Natural killer cell (primary cell): ENCODE data around the gene TRAIP. TPM values are rescaled to one million over a fixed set of nuclear protein-coding genes. Genes with fewer than 3 reads are reported as not detected.
"Not testable (repeated sequence)": the region's sequence is repeated elsewhere in the genome, so short reads cannot be mapped to it uniquely, and the experiment has no call there.

ENCODE experiments used
- ATAC-seq, 3 donors: fragments of 150-1000 bp in 2 of 3; fragments of 200-7000 bp in 1 of 3; cut with Tn5 transposase; 1 replicate in 1 of 3; 2 replicates in 2 of 3; pipeline ENCODE4 v1.10.0; 2021; ENCODE audit warnings: mild to moderate bottlenecking in 2 of 3, moderate library complexity in 2 of 3
- DNase-seq, 2 donors: peaks; one replicate each; pipeline versions ENCODE4 v3.0.0 to v3.0.0-alpha.2; 2013 to 2021; ENCODE audit warnings: mixed read lengths in 1 of 2
- H3K27ac ChIP-seq: one replicate; pipeline ENCODE4 v1.5.1; 2013; ENCODE audit warnings: mild to moderate bottlenecking, low read length
- H3K27me3 ChIP-seq: one replicate; pipeline ENCODE4 v1.6.1; 2013; ENCODE audit warnings: low read length; ENCODE audit not compliant: control insufficient read depth, insufficient read depth
- H3K36me3 ChIP-seq: one replicate; pipeline ENCODE4 v1.6.1; 2013; ENCODE audit warnings: low read length; ENCODE audit not compliant: control insufficient read depth, insufficient read depth
- H3K4me1 ChIP-seq: one replicate; pipeline ENCODE4 v1.6.1; 2013; ENCODE audit warnings: low read length; ENCODE audit not compliant: control insufficient read depth, insufficient read depth
- H3K4me3 ChIP-seq: one replicate; pipeline ENCODE4 v1.5.1; 2013; ENCODE audit warnings: low read length
- H3K9me3 ChIP-seq: one replicate; pipeline ENCODE4 v1.6.1; 2013; ENCODE audit warnings: low read length; ENCODE audit not compliant: control insufficient read depth, insufficient read depth
- H3K27ac Mint-ChIP-seq, 2 donors: one replicate each; pipeline ENCODE4 v1.8.0; 2022; ENCODE audit warnings: mild to moderate bottlenecking in 2 of 2, mixed read lengths in 2 of 2, moderate library complexity in 1 of 2
- H3K27me3 Mint-ChIP-seq, 2 donors: one replicate each; pipeline ENCODE4 v1.8.0; 2022; ENCODE audit warnings: low read depth in 2 of 2, mixed read lengths in 2 of 2
- H3K36me3 Mint-ChIP-seq: one replicate; pipeline ENCODE4 v1.8.0; 2022; ENCODE audit warnings: mixed read lengths
- H3K4me1 Mint-ChIP-seq, 2 donors: one replicate each; pipeline ENCODE4 v1.8.0; 2022; ENCODE audit warnings: mixed read lengths in 2 of 2
- H3K4me3 Mint-ChIP-seq: one replicate; pipeline ENCODE4 v1.8.0; 2022; ENCODE audit warnings: mild to moderate bottlenecking, moderate library complexity, mixed read lengths
- H3K9me3 Mint-ChIP-seq, 2 donors: one replicate each; pipeline ENCODE4 v1.8.0; 2022; ENCODE audit warnings: mixed read lengths in 2 of 2
- CTCF ChIP-seq: fragments of 200-600 bp; IDR thresholded peaks from one replicate; pipeline ENCODE4 v1.8.0; 2022; ENCODE audit warnings: antibody characterized with exemption
- WGBS: methylation state at CpG from one replicate; pipeline ENCODE4 v1.1.7; 2013; ENCODE audit warnings: missing lambda C conversion rate; ENCODE audit not compliant: insufficient coverage; 5-methylcytosine and 5-hydroxymethylcytosine counted together
- intact Hi-C: fragments of 100-400 bp; cut with micrococcal nuclease; formaldehyde crosslinking; loops from one replicate; pipeline ENCODE4 v1.14.2; 2022
- total RNA-seq, 4 donors: library from RNA; stranded (reverse); fragments of 120-200 nt in 1 of 4; gene quantifications; one replicate each; pipeline versions ENCODE4 v1.2.3 to v1.2.4, GENCODE V29; 2013 to 2022

Gene TRAIP
- total RNA-seq: 1 to 10 TPM; 3.3 to 6.2 (median 4.0) TPM
- total RNA-seq (2013): 2.1 TPM

- intact Hi-C loops: loop anchor here (1.0 to 5.0 kb wide), 2 partner anchors 48 to 86 kb away; partner anchors contain the start of gene RBM6
- ATAC-seq: peak; percentile 99 to 100 (median 99)
- no peaks in the 10 kb centered on the region for H3K9me3 Mint-ChIP-seq
- TF ChIP-seq CTCF: no peak
- H3K4me3 Mint-ChIP-seq: peak within 1 kb of the TSS; percentile 83
- WGBS: 4% methylated on average over 52 of the region's 52 CpGs
- Histone ChIP-seq H3K27ac (peak within 1 kb of the TSS; percentile 58), H3K27me3 (no peaks in the 10 kb centered on the region), H3K36me3 (no peaks in the 10 kb centered on the region), H3K9me3 (no peaks in the 10 kb centered on the region), H3K4me1 (peaks cover 14% of the 10 kb centered on the region), H3K4me3 (peak within 1 kb of the TSS; percentile 64)
- no peaks in the 10 kb centered on the region for H3K36me3 Mint-ChIP-seq
- H3K27me3 Mint-ChIP-seq: no peaks in the 10 kb centered on the region
- DNase-seq: peak; percentile 95 to 97
- peaks cover 7 to 11% of the 10 kb centered on the region in 2 donors for H3K4me1 Mint-ChIP-seq
- H3K27ac Mint-ChIP-seq: peak within 1 kb of the TSS; percentile 83 to 90
Observed at GRCh38 chr3:49856181-49857005, at the start of gene TRAIP. TSS of gene TRAIP (minus strand) at chr3:49856564. CDS start at chr3:49856453, 111 bp downstream.

- not testable (repeated sequence) for DNase-seq, H3K36me3 Mint-ChIP-seq, H3K27ac ChIP-seq, H3K9me3 Mint-ChIP-seq, H3K36me3 ChIP-seq, H3K27me3 ChIP-seq, H3K4me3 ChIP-seq, ATAC-seq, H3K27me3 Mint-ChIP-seq, H3K9me3 ChIP-seq
- Mint-ChIP-seq H3K27ac (peak overlapping the region; percentile 67 to 81), H3K4me3 (peak overlapping the region; percentile 84), H3K4me1 (peaks cover 11 to 26% of the 10 kb centered on the region in 2 donors)
- H3K4me1 ChIP-seq: peaks cover 36% of the 10 kb centered on the region
- intact Hi-C loops: loop anchor here (1.0 kb wide), 1 partner anchor 48 kb away; the partner anchor contains the start of gene TRAIP
- 92% methylated on average over 13 of the region's 13 CpGs for WGBS
Observed at GRCh38 chr3:49904448-49904847, 48.1 kb upstream of the TRAIP start.

GRCh38 chr3:49903451-49904424 is 47.4 kb upstream of the TRAIP start, which contains the start of gene MST1R:
TSS of gene MST1R (minus strand) at chr3:49903873. CDS start at chr3:49903609, 264 bp downstream.
- DNase-seq: peak; percentile 77 to 90
- WGBS: 41% methylated on average over 61 of the region's 65 CpGs
- Mint-ChIP-seq H3K4me3 (peak within 1 kb of the TSS; percentile 84), H3K4me1 (peaks cover 11 to 26% of the 10 kb centered on the region in 2 donors), H3K27me3 (no peaks in the 10 kb centered on the region), H3K9me3 (no peaks in the 10 kb centered on the region), H3K27ac (peak within 1 kb of the TSS; percentile 67 to 81), H3K36me3 (no peaks in the 10 kb centered on the region)
- peak within 1 kb of the TSS; percentile 54 for H3K4me3 ChIP-seq
- TF ChIP-seq CTCF: no peak
- peak within 1 kb of the TSS; percentile 50 for H3K27ac ChIP-seq
- intact Hi-C loops: loop anchor here (1.0 kb wide), 1 partner anchor 47 kb away; the partner anchor contains the start of gene TRAIP
- peak; percentile 93 to 96 (median 96) for ATAC-seq
- peaks cover 36% of the 10 kb centered on the region for H3K4me1 ChIP-seq
- no peaks in the 10 kb centered on the region for H3K27me3 ChIP-seq
- H3K36me3 ChIP-seq: no peaks in the 10 kb centered on the region
- no peaks in the 10 kb centered on the region for H3K9me3 ChIP-seq
